ENCODE results near the gene ARMC12.
A peak's percentile ranks its signal among the peaks of the same experiment; 100 is the strongest.
"Not testable (repeated sequence)": the region's sequence is repeated elsewhere in the genome, so short reads cannot be mapped to it uniquely, and the experiment has no call there.

Gene ARMC12

GRCh38 chr6:35736982-35737412 lies at the start of gene ARMC12:
Gene ARMC12, plus strand, starts transcription at chr6:35737032. Its CDS starts 77 bp downstream, at chr6:35737109.
- no peak for DNase-seq (ENCODE audit: low read depth in 4 of 4, low spot score in 1 of 4)

- peak in 3 of 4 experiments; percentile 17 to 39 (median 35) for DNase-seq (ENCODE audit: low read depth in 4 of 4, low spot score in 1 of 4)
These were observed 48.9 kb upstream of the ARMC12 start for GRCh38 chr6:35687658-35688604.

- DNase-seq (ENCODE audit: low read depth in 4 of 4, low spot score in 1 of 4): peak; percentile 72 to 93 (median 80)
These were observed 48.1 kb upstream of the ARMC12 start, which contains the start of gene FKBP5 for GRCh38 chr6:35688605-35689322. Gene FKBP5, minus strand, starts transcription at chr6:35688915. Its CDS starts 46,091 bp downstream, at chr6:35642824.

- DNase-seq (ENCODE audit: low read depth in 4 of 4, low spot score in 1 of 4): not testable (repeated sequence)
These were observed 46.8 kb upstream of the ARMC12 start for GRCh38 chr6:35690006-35690405.

GRCh38 chr6:35690484-35690883 lies 46.3 kb upstream of the ARMC12 start:
- no peak for DNase-seq (ENCODE audit: low read depth in 4 of 4, low spot score in 1 of 4)

GRCh38 chr6:35691027-35691824 lies 45.6 kb upstream of the ARMC12 start:
- DNase-seq (ENCODE audit: low read depth in 4 of 4, low spot score in 1 of 4): no peak

- DNase-seq (ENCODE audit: low read depth in 4 of 4, low spot score in 1 of 4): no peak
These were observed 42.4 kb upstream of the ARMC12 start for GRCh38 chr6:35694462-35694861.

GRCh38 chr6:35698430-35698829 lies 38.4 kb upstream of the ARMC12 start:
- DNase-seq (ENCODE audit: low read depth in 4 of 4, low spot score in 1 of 4): not testable (repeated sequence)

GRCh38 chr6:35698858-35699257 lies 38.0 kb upstream of the ARMC12 start:
- no peak for DNase-seq (ENCODE audit: low read depth in 4 of 4, low spot score in 1 of 4)

GRCh38 chr6:35703554-35703953 lies 33.3 kb upstream of the ARMC12 start:
- no peak for DNase-seq (ENCODE audit: low read depth in 4 of 4, low spot score in 1 of 4)

GRCh38 chr6:35706468-35706867 lies 30.4 kb upstream of the ARMC12 start:
- DNase-seq (ENCODE audit: low read depth in 4 of 4, low spot score in 1 of 4): no peak

GRCh38 chr6:35707714-35708407 lies 29.0 kb upstream of the ARMC12 start:
- DNase-seq (ENCODE audit: low read depth in 4 of 4, low spot score in 1 of 4): no peak

GRCh38 chr6:35708585-35708984 lies 28.2 kb upstream of the ARMC12 start:
- DNase-seq (ENCODE audit: low read depth in 4 of 4, low spot score in 1 of 4): no peak

GRCh38 chr6:35710241-35710847 lies 26.5 kb upstream of the ARMC12 start:
- no peak for DNase-seq (ENCODE audit: low read depth in 4 of 4, low spot score in 1 of 4)

- no peak for DNase-seq (ENCODE audit: low read depth in 4 of 4, low spot score in 1 of 4)
These were observed 25.1 kb upstream of the ARMC12 start for GRCh38 chr6:35711731-35712130.

- DNase-seq (ENCODE audit: low read depth in 4 of 4, low spot score in 1 of 4): no peak
These were observed 23.6 kb upstream of the ARMC12 start for GRCh38 chr6:35713006-35713767.

GRCh38 chr6:35716798-35717197 lies 20.0 kb upstream of the ARMC12 start:
- DNase-seq (ENCODE audit: low read depth in 4 of 4, low spot score in 1 of 4): no peak

- DNase-seq (ENCODE audit: low read depth in 4 of 4, low spot score in 1 of 4): no peak
These were observed 19.1 kb upstream of the ARMC12 start for GRCh38 chr6:35717449-35718374.
